Measurements from ENCODE around the gene FGD1. TPM values are rescaled to one million over a fixed set of nuclear protein-coding genes. Genes with fewer than 3 reads are reported as not detected.
"Not testable (repeated sequence)": the region's sequence is repeated elsewhere in the genome, so short reads cannot be mapped to it uniquely, and the experiment has no call there.

Gene FGD1
- 8.6 TPM for total RNA-seq
- long read RNA-seq, full-length matches to known transcripts: 7 of 17 reads
- long read RNA-seq, partial matches to known transcripts: 9 of 17 reads
- long read RNA-seq, other reads (novel, unspliced or antisense): 1 of 17 reads

- Histone ChIP-seq H3K27ac (replicated peaks) (peak within 1 kb of the TSS; percentile 80), H3K4me3 (peak within 1 kb of the TSS; percentile 76), H3K9me3 (replicated peaks) (no peaks in the 10 kb centered on the region), H3K36me3 (no peaks in the 10 kb centered on the region), H3K27me3 (ENCODE audit: low read depth) (no peaks in the 10 kb centered on the region), H3K4me1 (peaks cover 16% of the 10 kb centered on the region)
- intact Hi-C loops (cut with micrococcal nuclease): no loop called here
- TF ChIP-seq CTCF (IDR thresholded peaks at IDR 0.05; ENCODE audit: borderline replicate concordance): no peak
- peak; percentile 77 for DNase-seq
These were observed at the start of gene FGD1 for GRCh38 chrX:54495814-54496516. Gene FGD1, minus strand, starts transcription at chrX:54496234. Its CDS starts 802 bp downstream, at chrX:54495432.

- intact Hi-C loops (cut with micrococcal nuclease); DNase-seq; H3K4me3 ChIP-seq; H3K4me1 ChIP-seq; H3K27ac ChIP-seq (replicated peaks); H3K27me3 ChIP-seq (ENCODE audit: low read depth); H3K9me3 ChIP-seq (replicated peaks): not testable (repeated sequence)
- H3K36me3 ChIP-seq: peaks cover 59% of the 10 kb centered on the region
These were observed 46.2 kb upstream of the FGD1 start for GRCh38 chrX:54542239-54542638.

GRCh38 chrX:54540289-54540688 is 44.3 kb upstream of the FGD1 start:
- no peak overlapping the region for H3K4me3 ChIP-seq
- no peaks in the 10 kb centered on the region for H3K27me3 ChIP-seq (ENCODE audit: low read depth)
- intact Hi-C loops (cut with micrococcal nuclease): no loop called here
- DNase-seq: peak; percentile 14
- TF ChIP-seq CTCF (IDR thresholded peaks at IDR 0.05; ENCODE audit: borderline replicate concordance): peak; percentile 21
- H3K36me3 ChIP-seq: peaks cover 48% of the 10 kb centered on the region
- H3K9me3 ChIP-seq (replicated peaks): no peaks in the 10 kb centered on the region
- peak overlapping the region; percentile 63 for H3K27ac ChIP-seq (replicated peaks)
- no peaks in the 10 kb centered on the region for H3K4me1 ChIP-seq

GRCh38 chrX:54534271-54534670 is 38.2 kb upstream of the FGD1 start:
- H3K27me3 ChIP-seq (ENCODE audit: low read depth): no peaks in the 10 kb centered on the region
- intact Hi-C loops (cut with micrococcal nuclease): no loop called here
- peaks cover 20% of the 10 kb centered on the region for H3K4me1 ChIP-seq
- no peak for DNase-seq
- H3K9me3 ChIP-seq (replicated peaks): no peaks in the 10 kb centered on the region
- no peak overlapping the region for H3K4me3 ChIP-seq
- TF ChIP-seq CTCF (IDR thresholded peaks at IDR 0.05; ENCODE audit: borderline replicate concordance): no peak
- H3K27ac ChIP-seq (replicated peaks): no peak overlapping the region
- peaks cover 16% of the 10 kb centered on the region for H3K36me3 ChIP-seq

- Histone ChIP-seq H3K27me3 (ENCODE audit: low read depth) (no peaks in the 10 kb centered on the region), H3K4me1 (peaks cover 20% of the 10 kb centered on the region), H3K4me3 (peak overlapping the region; percentile 77), H3K9me3 (replicated peaks) (no peaks in the 10 kb centered on the region), H3K27ac (replicated peaks) (peak overlapping the region; percentile 93), H3K36me3 (no peaks in the 10 kb centered on the region)
- TF ChIP-seq CTCF (IDR thresholded peaks at IDR 0.05; ENCODE audit: borderline replicate concordance): no peak
- no peak for DNase-seq
- intact Hi-C loops (cut with micrococcal nuclease): no loop called here
These were observed 34.4 kb upstream of the FGD1 start for GRCh38 chrX:54530357-54530900.

All from left ventricle myocardium inferior (tissue), 1 donor.